ENCODE results near the gene RNF40. TPM values are rescaled to one million over a fixed set of nuclear protein-coding genes. Genes with fewer than 3 reads are reported as not detected.

RNF40 gene
- total RNA-seq, 1 donor from 2014 or later, result 64.5 TPM

DNA sequence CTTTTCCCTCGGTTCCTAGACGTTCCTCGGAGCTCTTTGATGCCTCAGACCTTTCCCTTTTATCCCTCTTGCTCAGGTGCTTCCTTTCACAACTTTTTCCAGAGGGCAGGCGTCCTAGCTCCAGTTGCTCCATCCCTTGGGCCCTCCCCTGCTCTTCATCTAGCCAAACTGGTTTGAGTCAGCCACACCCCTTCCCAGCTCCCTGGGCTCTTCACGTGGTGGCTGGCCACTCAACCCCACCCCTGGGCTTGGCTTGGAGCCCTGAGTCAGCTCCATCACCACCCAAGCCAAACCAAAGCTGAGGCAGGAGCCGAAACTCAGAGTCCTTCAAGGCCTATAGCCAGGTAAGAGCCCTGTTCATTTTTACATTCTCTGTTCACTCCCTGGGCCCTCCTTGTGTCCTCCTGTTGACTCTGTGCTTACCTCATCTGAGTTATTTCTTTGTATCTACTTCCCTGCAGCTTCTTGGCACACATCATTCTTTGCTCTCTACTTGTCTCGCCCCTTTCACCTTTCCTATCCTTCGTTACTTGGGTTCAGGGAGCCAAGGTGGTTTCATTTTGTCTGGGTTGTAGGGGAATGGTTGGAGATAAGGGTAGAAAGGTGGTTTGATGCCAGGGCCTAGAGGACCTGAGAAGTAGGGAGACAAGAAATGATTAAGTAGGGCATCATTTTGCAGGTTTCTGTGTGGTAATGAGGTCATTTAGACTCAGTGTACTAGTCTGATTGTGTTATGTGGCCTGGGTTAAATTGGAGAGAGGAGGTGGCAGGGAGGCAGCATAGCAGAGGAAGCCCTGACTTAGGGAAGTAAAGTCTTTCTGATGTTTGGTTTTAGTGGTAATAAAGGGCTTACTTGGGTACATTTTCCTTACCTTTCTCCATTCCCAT is 21.5 kb upstream of the RNF40 start:
- DNase-seq, result peak; percentile 38

GRCh38 chr16:30741461-30741914 is 20.6 kb upstream of the RNF40 start:
- DNase-seq, result peak; percentile 94

GRCh38 chr16:30743716-30744115 is 18.4 kb upstream of the RNF40 start:
- DNase-seq, result no peak

DNA sequence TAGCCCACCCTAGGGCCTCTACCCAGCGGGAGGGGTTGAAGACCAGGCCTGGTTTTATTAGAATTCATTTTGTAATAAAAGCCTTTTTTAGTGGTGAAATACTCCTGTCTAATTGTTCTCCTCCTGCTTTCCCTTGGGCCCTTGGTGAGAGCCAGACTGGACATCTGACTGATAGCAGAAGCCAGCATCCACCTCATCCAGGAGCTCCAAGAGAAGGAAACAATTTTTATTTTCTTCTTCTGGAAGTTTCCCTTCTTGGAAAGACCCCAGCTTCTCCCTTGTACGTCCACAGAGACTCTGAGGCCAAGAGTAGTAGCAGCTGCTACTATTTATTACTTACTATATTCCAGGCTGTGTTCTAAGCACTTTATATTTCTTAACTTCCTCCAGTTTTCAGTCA is 17.9 kb upstream of the RNF40 start:
- DNase-seq, result no peak

DNA sequence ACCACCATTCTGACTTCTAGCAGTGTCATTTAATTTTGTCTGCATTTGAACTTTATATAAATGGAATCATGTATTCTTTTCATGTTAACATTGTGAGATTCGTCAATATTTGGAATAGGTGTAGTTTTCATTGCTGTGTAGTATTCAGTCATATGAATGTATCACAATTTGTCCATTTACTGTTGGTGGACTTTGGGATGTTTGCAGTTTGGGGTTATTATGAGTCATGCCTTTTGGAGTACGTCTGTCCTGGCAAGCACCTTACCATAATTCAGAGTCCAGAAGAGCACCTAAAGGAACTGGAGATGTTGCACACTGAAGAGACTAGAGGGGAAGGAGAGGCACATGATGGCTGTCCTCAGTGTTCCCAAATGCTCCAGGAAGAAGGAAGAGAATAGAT is 17.0 kb upstream of the RNF40 start:
- DNase-seq, result no peak

GRCh38 chr16:30746638-30747175 is 15.4 kb upstream of the RNF40 start:
- DNase-seq, result no peak

DNA sequence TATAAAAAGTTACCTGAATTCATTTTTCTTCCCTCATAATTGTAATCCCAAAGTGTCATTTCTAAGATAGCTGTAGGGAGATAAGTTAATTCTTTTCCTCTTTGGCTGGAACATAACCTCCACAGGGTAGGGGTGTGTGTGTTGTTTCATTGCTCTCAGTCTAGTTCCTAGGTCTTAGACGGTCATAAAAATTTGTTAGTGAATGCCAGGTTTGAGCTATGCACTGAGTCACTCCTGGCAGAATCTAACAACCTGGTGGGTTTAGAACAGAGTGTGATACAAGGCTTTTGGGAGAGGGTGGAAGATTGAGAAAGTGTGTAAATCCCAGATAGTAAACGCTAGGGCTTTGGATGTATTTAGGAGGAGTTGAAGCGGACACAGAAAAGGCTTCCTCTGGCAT is 14.8 kb upstream of the RNF40 start:
- DNase-seq, result peak; percentile 10

DNA sequence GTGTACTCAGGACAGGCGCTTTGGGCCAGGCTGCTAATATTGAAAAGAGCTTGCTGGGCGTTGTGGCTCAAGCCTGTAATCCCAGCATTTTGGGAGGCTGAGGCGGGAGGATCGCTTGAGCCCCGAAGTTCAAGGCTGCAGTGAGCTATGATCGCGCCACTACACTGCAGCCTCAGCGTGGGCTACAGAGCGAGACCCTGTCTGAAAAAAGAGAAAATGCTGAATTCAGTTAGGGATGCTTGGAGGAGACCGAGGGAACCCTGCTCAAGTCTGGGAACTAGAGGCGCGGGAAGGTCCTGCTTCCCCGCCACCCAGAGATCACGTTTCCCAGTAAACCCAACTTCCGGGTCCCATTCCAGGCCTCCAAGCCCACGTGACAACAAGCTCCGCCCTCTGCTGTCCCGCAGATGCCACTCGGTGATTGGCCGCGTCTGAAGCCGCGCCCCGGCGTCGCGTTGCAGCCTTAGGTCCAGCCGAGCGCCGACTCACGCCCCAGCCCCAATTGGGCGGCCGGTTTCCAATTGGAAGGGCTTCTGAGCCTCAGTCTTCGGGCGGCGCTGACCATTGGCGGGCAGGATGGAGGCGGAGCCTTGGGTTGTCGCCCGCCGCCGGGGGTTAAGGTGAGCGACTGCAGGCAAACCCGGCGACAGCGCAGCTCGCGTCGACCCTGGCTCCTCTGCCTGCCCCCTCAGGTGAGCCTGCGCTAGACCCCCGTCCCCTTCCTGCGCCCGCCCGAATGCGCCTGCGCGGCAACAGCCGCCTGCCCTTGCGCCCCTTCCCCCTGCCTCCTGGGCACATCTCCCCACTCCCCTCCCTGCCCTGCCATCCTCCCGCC is 14.1 kb upstream of the RNF40 start, which contains the start of gene PHKG2:
TSS of gene PHKG2 (plus strand) at position 627 of the 835 bp plus-strand sequence. CDS start 396 bp downstream, outside the sequence.
- DNase-seq, result peak; percentile 99

DNA sequence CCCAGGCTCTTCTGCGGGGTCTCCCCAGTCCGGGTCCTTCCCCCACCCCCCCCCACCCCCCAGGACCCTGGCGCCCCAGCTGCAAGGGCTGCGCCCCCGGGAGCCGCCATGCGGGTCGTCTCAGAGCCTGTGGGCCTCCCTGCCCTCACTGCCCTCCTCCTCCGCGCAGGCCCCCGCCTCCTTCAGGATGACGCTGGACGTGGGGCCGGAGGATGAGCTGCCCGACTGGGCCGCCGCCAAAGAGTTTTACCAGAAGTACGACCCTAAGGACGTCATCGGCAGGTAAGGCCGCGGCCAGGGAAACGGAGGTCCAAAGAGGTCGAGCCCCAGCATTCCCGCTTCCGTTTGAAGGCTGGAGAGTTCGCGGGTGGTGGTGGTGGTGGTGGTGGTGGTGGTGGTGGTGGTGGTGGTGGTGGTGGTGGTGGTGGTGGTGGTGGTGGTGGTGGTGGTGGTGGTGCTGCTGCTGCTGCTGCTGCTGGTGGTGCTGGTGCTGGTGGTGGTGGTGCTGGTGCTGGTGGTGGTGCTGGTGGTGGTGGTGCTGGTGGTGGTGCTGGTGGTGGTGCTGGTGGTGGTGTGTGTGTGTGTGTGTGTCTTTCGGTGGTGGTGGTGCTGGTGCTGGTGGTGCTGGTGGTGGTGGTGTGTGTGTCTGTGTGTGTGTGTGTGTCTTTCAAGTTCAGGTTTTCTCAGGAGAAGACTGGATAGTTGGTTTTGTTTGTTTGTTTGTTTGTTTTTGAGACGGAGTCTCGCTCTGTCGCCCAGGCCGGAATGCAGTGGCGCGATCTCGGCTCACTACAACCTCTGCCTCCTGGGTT is 13.3 kb upstream of the RNF40 start:
- peak; percentile 58 for DNase-seq

DNA sequence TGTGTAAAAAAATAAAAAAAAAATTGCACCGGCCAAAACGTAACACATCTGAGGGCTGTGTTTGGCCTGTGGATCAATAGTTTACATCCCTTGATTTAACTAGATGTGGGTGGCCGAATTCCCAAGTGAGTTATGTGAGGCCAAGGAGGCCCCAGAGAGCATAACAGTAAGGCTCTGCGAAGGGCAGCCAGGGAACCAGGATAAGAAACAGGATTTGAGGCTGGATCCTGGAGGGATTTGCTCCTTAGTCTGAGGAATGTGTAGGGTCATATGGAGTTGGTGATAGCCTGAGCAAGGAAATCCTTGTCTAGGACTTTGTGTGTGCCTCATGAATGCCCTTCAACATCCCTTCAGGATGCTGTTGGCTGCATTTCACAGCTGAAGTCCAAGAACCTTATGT is 11.9 kb upstream of the RNF40 start:
- no peak for DNase-seq

DNA sequence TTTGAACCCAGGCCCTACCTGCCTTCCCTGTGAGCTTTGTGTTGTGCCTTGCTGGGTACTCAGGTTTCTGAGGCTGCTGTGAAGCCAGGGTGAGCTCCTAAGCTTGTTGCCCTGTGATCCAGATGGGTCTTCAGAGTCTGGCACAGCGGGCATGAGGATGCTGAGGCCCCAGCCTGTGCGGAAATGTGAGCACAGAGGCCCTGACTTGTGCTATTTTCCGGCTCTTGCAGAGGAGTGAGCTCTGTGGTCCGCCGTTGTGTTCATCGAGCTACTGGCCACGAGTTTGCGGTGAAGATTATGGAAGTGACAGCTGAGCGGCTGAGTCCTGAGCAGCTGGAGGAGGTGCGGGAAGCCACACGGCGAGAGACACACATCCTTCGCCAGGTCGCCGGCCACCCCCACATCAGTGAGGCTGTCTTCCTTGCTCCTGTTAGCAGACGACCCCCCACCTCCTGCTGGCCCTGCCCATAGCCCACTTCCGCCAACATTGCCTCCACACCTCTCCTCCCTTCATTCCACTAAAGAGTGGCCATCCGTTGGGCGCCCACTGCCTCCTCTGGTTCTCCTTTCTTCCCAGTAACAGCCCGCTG is 11.2 kb upstream of the RNF40 start:
- DNase-seq, result no peak

GRCh38 chr16:30753596-30753995 is 8.5 kb upstream of the RNF40 start:
- no peak for DNase-seq

DNA sequence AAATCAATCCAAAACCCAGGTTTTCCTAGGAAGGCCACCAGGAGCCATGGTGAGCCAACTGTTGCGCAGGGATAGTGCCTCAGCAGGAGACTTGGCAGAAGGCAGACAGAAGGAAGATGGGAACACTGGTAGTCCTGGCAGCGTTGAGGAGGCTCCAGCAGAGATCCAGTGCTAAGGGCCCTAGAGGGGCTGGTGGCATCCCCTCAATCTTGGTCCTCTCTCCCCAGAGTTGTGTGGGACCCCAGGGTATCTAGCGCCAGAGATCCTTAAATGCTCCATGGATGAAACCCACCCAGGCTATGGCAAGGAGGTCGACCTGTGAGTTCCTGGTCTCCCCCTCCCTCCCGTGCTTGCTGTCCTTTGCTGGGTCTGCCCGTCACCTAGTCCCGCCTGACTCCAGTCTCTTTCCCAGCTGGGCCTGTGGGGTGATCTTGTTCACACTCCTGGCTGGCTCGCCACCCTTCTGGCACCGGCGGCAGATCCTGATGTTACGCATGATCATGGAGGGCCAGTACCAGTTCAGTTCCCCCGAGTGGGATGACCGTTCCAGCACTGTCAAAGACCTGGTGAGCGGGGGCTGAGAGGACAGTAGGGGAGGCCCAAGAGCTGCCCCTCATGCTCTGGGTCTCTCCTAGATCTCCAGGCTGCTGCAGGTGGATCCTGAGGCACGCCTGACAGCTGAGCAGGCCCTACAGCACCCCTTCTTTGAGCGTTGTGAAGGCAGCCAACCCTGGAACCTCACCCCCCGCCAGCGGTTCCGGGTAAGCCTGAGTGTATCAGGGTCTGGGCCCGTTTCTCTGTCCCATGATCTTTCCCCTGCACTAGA is 6.0 kb upstream of the RNF40 start:
- no peak for DNase-seq

DNA sequence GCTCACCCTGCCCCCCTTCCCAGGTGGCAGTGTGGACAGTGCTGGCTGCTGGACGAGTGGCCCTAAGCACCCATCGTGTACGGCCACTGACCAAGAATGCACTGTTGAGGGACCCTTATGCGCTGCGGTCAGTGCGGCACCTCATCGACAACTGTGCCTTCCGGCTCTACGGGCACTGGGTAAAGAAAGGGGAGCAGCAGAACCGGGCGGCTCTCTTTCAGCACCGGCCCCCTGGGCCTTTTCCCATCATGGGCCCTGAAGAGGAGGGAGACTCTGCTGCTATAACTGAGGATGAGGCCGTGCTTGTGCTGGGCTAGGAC is 5.4 kb upstream of the RNF40 start:
- no peak for DNase-seq

GRCh38 chr16:30757316-30757715 is 4.8 kb upstream of the RNF40 start:
- no peak for DNase-seq

- no peak for DNase-seq
Observed at GRCh38 chr16:30758988-30759491, 3.1 kb upstream of the RNF40 start.

DNA sequence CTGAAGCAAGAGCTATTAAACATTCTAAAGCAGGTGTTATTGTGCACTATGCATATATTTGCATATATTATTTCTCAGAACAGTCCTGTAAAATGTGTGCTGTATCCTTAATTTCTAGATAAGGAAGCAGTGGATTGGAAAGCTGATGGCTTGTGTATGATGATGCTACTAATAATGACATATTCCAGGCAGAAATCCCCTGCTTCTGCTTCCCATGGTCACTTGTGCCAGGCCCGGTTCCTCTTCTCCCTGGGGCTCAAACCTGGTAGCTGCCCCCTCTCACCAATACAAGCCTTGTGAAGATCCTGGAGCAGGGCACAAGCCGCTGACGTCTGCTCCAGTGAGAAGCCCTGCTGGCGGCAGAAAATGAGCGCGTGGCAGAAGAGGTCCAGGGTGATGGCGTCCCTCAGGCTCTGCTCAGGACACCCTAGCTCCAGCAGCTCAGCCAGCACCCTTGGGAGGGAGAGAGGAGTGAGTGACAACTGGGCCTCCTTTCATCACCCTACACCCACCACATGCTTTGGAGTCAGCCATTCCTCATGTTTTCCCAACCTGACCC is 2.0 kb upstream of the RNF40 start:
- no peak for DNase-seq

DNA sequence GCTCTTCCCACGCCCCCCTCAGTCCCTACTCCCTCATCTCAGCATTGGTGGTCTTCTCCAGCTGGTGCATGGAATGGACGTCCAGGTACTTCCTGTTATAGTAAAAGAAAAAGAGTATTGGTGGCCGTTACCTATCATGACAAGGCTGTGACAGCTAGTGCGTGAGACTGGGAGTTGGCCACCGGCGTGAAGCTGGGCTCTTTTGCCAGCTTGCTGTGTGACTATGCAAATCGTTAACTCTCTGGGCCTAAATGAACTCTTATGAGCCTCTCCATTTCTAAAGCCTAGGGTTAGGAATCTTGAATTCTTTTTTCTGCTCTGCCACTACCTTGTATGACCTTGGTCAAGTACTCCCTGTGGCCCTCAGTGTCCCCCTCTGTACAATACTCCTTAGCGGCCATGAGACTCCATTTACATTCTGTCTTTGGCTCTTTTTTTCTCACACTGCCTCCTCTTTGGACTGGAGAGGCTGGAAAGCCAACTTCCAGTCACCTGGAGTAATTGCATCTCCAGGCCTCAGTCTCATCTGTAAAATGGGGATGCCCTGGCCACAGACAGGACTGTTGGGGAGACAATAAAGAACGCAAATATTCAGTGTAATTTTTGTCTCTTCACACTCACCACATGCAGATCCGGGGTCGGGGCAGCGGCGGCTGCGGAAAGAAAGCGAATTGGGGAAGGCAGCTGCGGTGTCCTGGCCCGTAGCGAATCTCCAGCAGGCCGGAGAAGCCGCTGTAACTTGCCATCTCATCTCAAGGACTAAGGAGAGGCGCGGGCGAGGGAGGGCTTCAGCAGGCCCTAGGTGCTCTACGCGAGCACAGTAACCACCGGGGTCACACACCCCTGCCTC is 1.3 kb upstream of the RNF40 start:
- DNase-seq, result no peak

- peak; percentile 40 for DNase-seq
Observed at GRCh38 chr16:30761427-30761927, 645 bp upstream of the RNF40 start.

Measured in dermis blood vessel endothelial cell (primary cell).